Measurements from ENCODE around the gene GJA10. TPM values are rescaled to one million over a fixed set of nuclear protein-coding genes. Genes with fewer than 3 reads are reported as not detected.

GJA10 gene
- total and polyA plus RNA-seq, 2 experiments from 2014 or later = not detected

GRCh38 chr6:89934685-89935366 is 40.6 kb downstream of the GJA10 start:
- WGBS, 2 experiments (ENCODE audit: low coverage in 1 of 2, low lambda C conversion rate in 2 of 2, missing lambda C conversion rate in 2 of 2) = 82 to 84% methylated on average over 19 of the region's 19 CpGs
- H3K27me3 ChIP-seq (replicated peaks; ENCODE audit: insufficient read depth) = peaks cover 5% of the 10 kb centered on the region; the same call in 1 of the 2 replicates
- TF ChIP-seq EZH2phosphoT487 (IDR thresholded peaks at IDR 0.05; ENCODE audit: insufficient read depth, low read depth) (no peak), EZH2 (IDR thresholded peaks at IDR 0.05; ENCODE audit: insufficient read depth, poor library complexity, severe bottlenecking) (no peak)
- no peaks in the 10 kb centered on the region for H3K36me3 ChIP-seq (ENCODE audit: low read depth)
- H3K4me2 ChIP-seq (ENCODE audit: unreplicated experiment) = no peak overlapping the region
- no peak for DNase-seq
- no peak overlapping the region for H3K27ac ChIP-seq
- no peaks in the 10 kb centered on the region for H3K9me3 ChIP-seq (ENCODE audit: low read depth)
- H3K4me1 ChIP-seq (ENCODE audit: insufficient read depth) = no peaks in the 10 kb centered on the region
- H3K4me3 ChIP-seq = no peak overlapping the region
- no peaks in the 10 kb centered on the region for H3F3A ChIP-seq (ENCODE audit: insufficient read depth)
- in situ Hi-C loops (cut with MboI) = loop anchor here (10.0 kb wide), 1 partner anchor 550 kb away; no protein-coding TSS in a partner anchor
- no peaks in the 10 kb centered on the region for H3K79me2 ChIP-seq (ENCODE audit: insufficient read depth)
- H4K20me1 ChIP-seq (ENCODE audit: insufficient read depth) = no peaks in the 10 kb centered on the region
- H3K9ac ChIP-seq = no peak overlapping the region
- H2AFZ ChIP-seq = no peak overlapping the region
- H3K9me2 ChIP-seq (ENCODE audit: insufficient read depth) = no peaks in the 10 kb centered on the region

GRCh38 chr6:89936177-89936576 is 41.9 kb downstream of the GJA10 start:
- no peak for DNase-seq
- TF ChIP-seq EZH2 (IDR thresholded peaks at IDR 0.05; ENCODE audit: insufficient read depth, poor library complexity, severe bottlenecking) (no peak), EZH2phosphoT487 (IDR thresholded peaks at IDR 0.05; ENCODE audit: insufficient read depth, low read depth) (no peak)
- Histone ChIP-seq H3K4me3 (no peak overlapping the region), H3K9ac (no peak overlapping the region), H3K9me3 (ENCODE audit: low read depth) (no peaks in the 10 kb centered on the region), H3K27me3 (replicated peaks; ENCODE audit: insufficient read depth) (peaks cover 9% of the 10 kb centered on the region; the same call in 1 of the 2 replicates), H4K20me1 (ENCODE audit: insufficient read depth) (no peaks in the 10 kb centered on the region), H3K27ac (no peak overlapping the region), H3K4me1 (ENCODE audit: insufficient read depth) (0 out of 2 replicates have a peak, but pooled peaks cover 6% of the 10 kb centered on the region), H3K79me2 (ENCODE audit: insufficient read depth) (no peaks in the 10 kb centered on the region), H2AFZ (no peak overlapping the region), H3K9me2 (ENCODE audit: insufficient read depth) (no peaks in the 10 kb centered on the region), H3K4me2 (ENCODE audit: unreplicated experiment) (no peak overlapping the region), H3F3A (ENCODE audit: insufficient read depth) (no peaks in the 10 kb centered on the region), H3K36me3 (ENCODE audit: low read depth) (no peaks in the 10 kb centered on the region)
- WGBS, 2 experiments (ENCODE audit: low coverage in 1 of 2, low lambda C conversion rate in 2 of 2, missing lambda C conversion rate in 2 of 2) = 76 to 97% methylated on average over 1 of the region's 1 CpG
- in situ Hi-C loops (cut with MboI) = loop anchor here (10.0 kb wide), 1 partner anchor 549 kb away; no protein-coding TSS in a partner anchor

GRCh38 chr6:89938014-89938413 is 43.7 kb downstream of the GJA10 start:
- no peak overlapping the region for H3K9ac ChIP-seq
- no peaks in the 10 kb centered on the region for H3K9me2 ChIP-seq (ENCODE audit: insufficient read depth)
- H3K9me3 ChIP-seq (ENCODE audit: low read depth) = no peaks in the 10 kb centered on the region
- H3K27me3 ChIP-seq (replicated peaks; ENCODE audit: insufficient read depth) = peaks cover 17% of the 10 kb centered on the region; the same call in 1 of the 2 replicates
- no peak overlapping the region for H3K27ac ChIP-seq
- in situ Hi-C loops (cut with MboI) = loop anchor here (10.0 kb wide), 1 partner anchor 547 kb away; no protein-coding TSS in a partner anchor
- WGBS, 2 experiments (ENCODE audit: low coverage in 1 of 2, low lambda C conversion rate in 2 of 2, missing lambda C conversion rate in 2 of 2) = 88% methylated on average over 12 of the region's 12 CpGs
- no peak for DNase-seq
- TF ChIP-seq EZH2 (IDR thresholded peaks at IDR 0.05; ENCODE audit: insufficient read depth, poor library complexity, severe bottlenecking) (no peak), EZH2phosphoT487 (IDR thresholded peaks at IDR 0.05; ENCODE audit: insufficient read depth, low read depth) (no peak)
- 0 out of 2 replicates have a peak, but pooled peaks cover 7% of the 10 kb centered on the region for H3K4me1 ChIP-seq (ENCODE audit: insufficient read depth)
- H3K36me3 ChIP-seq (ENCODE audit: low read depth) = no peaks in the 10 kb centered on the region
- H4K20me1 ChIP-seq (ENCODE audit: insufficient read depth) = no peaks in the 10 kb centered on the region
- H3K79me2 ChIP-seq (ENCODE audit: insufficient read depth) = no peaks in the 10 kb centered on the region
- no peak overlapping the region for H2AFZ ChIP-seq
- no peaks in the 10 kb centered on the region for H3F3A ChIP-seq (ENCODE audit: insufficient read depth)
- H3K4me3 ChIP-seq = no peak overlapping the region
- no peak overlapping the region for H3K4me2 ChIP-seq (ENCODE audit: unreplicated experiment)

- Histone ChIP-seq H3K27ac (no peak overlapping the region), H3K79me2 (ENCODE audit: insufficient read depth) (no peaks in the 10 kb centered on the region), H3K36me3 (ENCODE audit: low read depth) (no peaks in the 10 kb centered on the region), H3K9me3 (ENCODE audit: low read depth) (no peaks in the 10 kb centered on the region), H3K4me1 (ENCODE audit: insufficient read depth) (0 out of 2 replicates have a peak, but pooled peaks cover 7% of the 10 kb centered on the region), H3K4me3 (no peak overlapping the region), H3F3A (ENCODE audit: insufficient read depth) (no peaks in the 10 kb centered on the region), H3K27me3 (replicated peaks; ENCODE audit: insufficient read depth) (peaks cover 17% of the 10 kb centered on the region; the same call in 1 of the 2 replicates), H3K9ac (no peak overlapping the region), H2AFZ (no peak overlapping the region), H3K9me2 (ENCODE audit: insufficient read depth) (no peaks in the 10 kb centered on the region), H3K4me2 (ENCODE audit: unreplicated experiment) (no peak overlapping the region), H4K20me1 (ENCODE audit: insufficient read depth) (no peaks in the 10 kb centered on the region)
- WGBS, 2 experiments (ENCODE audit: low coverage in 1 of 2, low lambda C conversion rate in 2 of 2, missing lambda C conversion rate in 2 of 2) = 61 to 63% methylated on average over 2 of the region's 2 CpGs
- no peak for TF ChIP-seq EZH2phosphoT487 (IDR thresholded peaks at IDR 0.05; ENCODE audit: insufficient read depth, low read depth)
- TF ChIP-seq EZH2 (IDR thresholded peaks at IDR 0.05; ENCODE audit: insufficient read depth, poor library complexity, severe bottlenecking) = no peak
- DNase-seq = no peak
- in situ Hi-C loops (cut with MboI) = loop anchor here (10.0 kb wide), 1 partner anchor 546 kb away; no protein-coding TSS in a partner anchor
Measured at GRCh38 chr6:89939144-89939543, 44.9 kb downstream of the GJA10 start.

Measured in GM23248 (cell line).